IPS-20b (cell line): ENCODE data around the gene CALD1.

Source experiments
- H3K27ac ChIP-seq: one replicate; pipeline ENCODE4 v1.5.1; 2013; ENCODE audit warnings: low read length
- H3K27me3 ChIP-seq: 2 replicates; pipeline ENCODE4 v1.6.1; 2013; ENCODE audit warnings: mild to moderate bottlenecking, low read length, inconsistent platforms; ENCODE audit not compliant: insufficient read depth
- H3K36me3 ChIP-seq: 2 replicates; pipeline ENCODE4 v1.6.1; 2013; ENCODE audit warnings: low read depth, mild to moderate bottlenecking, inconsistent platforms, low read length, moderate library complexity; ENCODE audit not compliant: insufficient read depth
- H3K4me1 ChIP-seq: 2 replicates; pipeline ENCODE4 v1.6.1; 2013; ENCODE audit warnings: mild to moderate bottlenecking, control low read depth, inconsistent platforms, low read length, moderate library complexity; ENCODE audit not compliant: insufficient read depth
- H3K4me3 ChIP-seq: 2 replicates; pipeline ENCODE4 v1.5.1; 2013; ENCODE audit warnings: mild to moderate bottlenecking, low read length, inconsistent platforms
- H3K9ac ChIP-seq: 2 replicates; pipeline ENCODE4 v1.6.1; 2013; ENCODE audit warnings: low read depth, mild to moderate bottlenecking, inconsistent platforms, low read length, moderate library complexity
- H3K9me3 ChIP-seq: 2 replicates; pipeline ENCODE4 v1.6.1; 2013; ENCODE audit warnings: mild to moderate bottlenecking, low read depth, low read length, inconsistent platforms; ENCODE audit not compliant: insufficient read depth

The CALD1 gene

GRCh38 chr7:134766779-134767519 is 12.5 kb upstream of the CALD1 start:
- Histone ChIP-seq H3K4me3 (no peak overlapping the region), H3K27ac (no peak overlapping the region), H3K36me3 (no peaks in the 10 kb centered on the region), H3K9me3 (no peaks in the 10 kb centered on the region), H3K27me3 (no peaks in the 10 kb centered on the region), H3K4me1 (peaks cover 2% of the 10 kb centered on the region; the same call in 1 of the 2 replicates), H3K9ac (no peak overlapping the region)

GRCh38 chr7:134767520-134768168 is 11.8 kb upstream of the CALD1 start:
- Histone ChIP-seq H3K4me3 (no peak overlapping the region), H3K36me3 (no peaks in the 10 kb centered on the region), H3K27ac (no peak overlapping the region), H3K9ac (no peak overlapping the region), H3K4me1 (peaks cover 2% of the 10 kb centered on the region; the same call in 1 of the 2 replicates), H3K9me3 (no peaks in the 10 kb centered on the region), H3K27me3 (no peaks in the 10 kb centered on the region)

- Histone ChIP-seq H3K27me3 (no peaks in the 10 kb centered on the region), H3K9ac (no peak overlapping the region), H3K4me3 (no peak overlapping the region), H3K27ac (no peak overlapping the region), H3K4me1 (peaks cover 2% of the 10 kb centered on the region; the same call in 1 of the 2 replicates), H3K36me3 (no peaks in the 10 kb centered on the region), H3K9me3 (no peaks in the 10 kb centered on the region)
Measured at GRCh38 chr7:134768243-134768642, 11.2 kb upstream of the CALD1 start.

- Histone ChIP-seq H3K9me3 (no peaks in the 10 kb centered on the region), H3K9ac (no peak overlapping the region), H3K4me1 (peaks cover 2% of the 10 kb centered on the region; the same call in 1 of the 2 replicates), H3K4me3 (no peak overlapping the region), H3K27me3 (no peaks in the 10 kb centered on the region), H3K27ac (no peak overlapping the region), H3K36me3 (no peaks in the 10 kb centered on the region)
Measured at GRCh38 chr7:134770676-134771075, 8.8 kb upstream of the CALD1 start.

DNA sequence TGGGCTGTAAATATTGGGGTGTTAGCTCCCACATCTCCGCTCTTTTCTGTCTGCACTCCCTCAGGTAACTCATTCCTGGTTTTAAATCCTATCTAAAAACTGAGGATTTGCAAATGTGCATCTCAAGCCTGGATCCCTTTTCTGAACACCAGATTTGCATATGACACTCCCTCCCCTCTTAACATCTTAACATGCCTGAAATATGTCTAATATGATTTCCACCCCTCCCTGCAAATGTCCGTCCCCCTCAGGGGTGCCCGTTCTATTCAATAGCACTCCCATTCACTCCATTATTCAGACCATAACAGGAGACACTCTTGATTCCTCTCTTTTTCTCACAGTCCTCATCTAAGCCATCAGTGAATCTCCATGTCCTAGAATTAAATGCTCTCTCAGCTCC is 8.3 kb upstream of the CALD1 start:
- Histone ChIP-seq H3K27ac (no peak overlapping the region), H3K4me1 (peaks cover 2% of the 10 kb centered on the region; the same call in 1 of the 2 replicates), H3K9ac (no peak overlapping the region), H3K36me3 (no peaks in the 10 kb centered on the region), H3K27me3 (no peaks in the 10 kb centered on the region), H3K9me3 (no peaks in the 10 kb centered on the region), H3K4me3 (no peak overlapping the region)

GRCh38 chr7:134771889-134772288 is 7.5 kb upstream of the CALD1 start:
- H3K9me3 ChIP-seq: no peaks in the 10 kb centered on the region
- H3K27ac ChIP-seq: no peak overlapping the region
- no peaks in the 10 kb centered on the region for H3K27me3 ChIP-seq
- no peaks in the 10 kb centered on the region; the same call in 1 of the 2 replicates for H3K4me1 ChIP-seq
- no peak overlapping the region for H3K9ac ChIP-seq
- no peak overlapping the region for H3K4me3 ChIP-seq
- no peaks in the 10 kb centered on the region for H3K36me3 ChIP-seq

DNA sequence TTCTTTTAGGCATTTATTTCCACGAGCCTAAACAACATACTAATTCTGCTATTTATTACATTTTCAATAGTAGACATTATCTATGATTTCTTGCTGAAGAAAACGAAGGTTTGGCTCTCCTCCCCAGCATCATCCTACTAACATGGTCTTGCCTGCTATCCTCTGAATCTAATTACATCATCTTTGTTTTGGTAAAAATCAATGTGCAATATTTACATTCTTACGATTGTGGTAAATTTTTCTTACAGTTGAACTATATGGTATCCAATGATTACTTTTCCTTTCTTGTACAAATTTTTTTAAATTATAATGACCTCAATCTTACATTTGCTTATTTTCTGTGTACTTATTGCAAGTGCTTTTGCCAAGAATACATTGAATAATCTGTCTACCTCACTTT is 7.0 kb upstream of the CALD1 start:
- Histone ChIP-seq H3K27ac (no peak overlapping the region), H3K9ac (no peak overlapping the region), H3K9me3 (no peaks in the 10 kb centered on the region), H3K4me3 (no peak overlapping the region), H3K27me3 (no peaks in the 10 kb centered on the region), H3K4me1 (peaks cover under 1% of the 10 kb centered on the region; the same call in 1 of the 2 replicates), H3K36me3 (no peaks in the 10 kb centered on the region)

DNA sequence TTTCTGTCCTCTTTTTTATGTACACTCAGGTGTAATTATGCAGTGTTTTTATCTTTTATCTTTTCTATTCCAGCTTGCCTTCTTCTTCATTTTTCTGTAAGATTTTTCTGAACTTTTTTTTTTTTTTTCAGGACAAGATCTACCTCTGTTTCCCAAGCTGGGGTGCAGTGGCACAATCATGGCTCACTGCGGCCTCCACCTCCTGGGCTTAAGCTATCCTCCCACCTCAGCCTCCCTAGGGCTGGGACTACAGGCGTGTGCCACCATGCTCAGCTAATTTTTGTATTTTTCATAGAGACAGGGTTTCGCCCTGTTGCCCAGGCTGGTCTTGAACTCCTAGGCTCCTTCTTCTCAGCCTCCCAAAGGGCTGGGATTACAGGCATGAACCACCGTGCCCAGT is 6.3 kb upstream of the CALD1 start:
- H3K4me1 ChIP-seq: peaks cover 8% of the 10 kb centered on the region
- no peaks in the 10 kb centered on the region for H3K36me3 ChIP-seq
- H3K4me3 ChIP-seq: no peak overlapping the region
- no peak overlapping the region for H3K9ac ChIP-seq
- H3K27me3 ChIP-seq: no peaks in the 10 kb centered on the region
- H3K27ac ChIP-seq: no peak overlapping the region
- H3K9me3 ChIP-seq: no peaks in the 10 kb centered on the region

DNA sequence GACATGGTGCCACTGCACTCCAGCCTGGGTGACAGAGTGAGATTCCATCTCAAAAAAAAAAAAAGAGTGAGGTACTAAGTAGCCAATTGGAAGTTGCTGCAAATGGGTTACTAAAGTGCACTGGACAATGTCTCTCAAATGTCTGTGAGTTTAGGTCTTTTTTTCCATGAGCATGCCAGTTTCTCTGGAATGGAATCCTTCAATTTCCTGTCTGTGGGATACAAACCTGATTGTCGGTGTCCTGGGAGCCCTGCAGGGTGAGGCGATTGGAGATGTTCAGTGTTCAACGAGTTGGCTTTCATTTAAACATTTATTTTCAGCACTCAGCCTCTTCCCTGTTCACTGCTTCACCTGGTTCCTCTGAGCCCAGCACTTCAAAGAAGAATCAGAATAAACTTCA is 5.3 kb upstream of the CALD1 start:
- Histone ChIP-seq H3K9me3 (no peaks in the 10 kb centered on the region), H3K27me3 (no peaks in the 10 kb centered on the region), H3K27ac (no peak overlapping the region), H3K4me1 (peaks cover 18% of the 10 kb centered on the region), H3K9ac (no peak overlapping the region), H3K4me3 (no peak overlapping the region), H3K36me3 (no peaks in the 10 kb centered on the region)

- Histone ChIP-seq H3K4me1 (peaks cover 37% of the 10 kb centered on the region), H3K27ac (no peak overlapping the region), H3K9ac (no peak overlapping the region; the same call in 1 of the 2 replicates)
Measured at GRCh38 chr7:134777470-134777869, 2.0 kb upstream of the CALD1 start.

DNA sequence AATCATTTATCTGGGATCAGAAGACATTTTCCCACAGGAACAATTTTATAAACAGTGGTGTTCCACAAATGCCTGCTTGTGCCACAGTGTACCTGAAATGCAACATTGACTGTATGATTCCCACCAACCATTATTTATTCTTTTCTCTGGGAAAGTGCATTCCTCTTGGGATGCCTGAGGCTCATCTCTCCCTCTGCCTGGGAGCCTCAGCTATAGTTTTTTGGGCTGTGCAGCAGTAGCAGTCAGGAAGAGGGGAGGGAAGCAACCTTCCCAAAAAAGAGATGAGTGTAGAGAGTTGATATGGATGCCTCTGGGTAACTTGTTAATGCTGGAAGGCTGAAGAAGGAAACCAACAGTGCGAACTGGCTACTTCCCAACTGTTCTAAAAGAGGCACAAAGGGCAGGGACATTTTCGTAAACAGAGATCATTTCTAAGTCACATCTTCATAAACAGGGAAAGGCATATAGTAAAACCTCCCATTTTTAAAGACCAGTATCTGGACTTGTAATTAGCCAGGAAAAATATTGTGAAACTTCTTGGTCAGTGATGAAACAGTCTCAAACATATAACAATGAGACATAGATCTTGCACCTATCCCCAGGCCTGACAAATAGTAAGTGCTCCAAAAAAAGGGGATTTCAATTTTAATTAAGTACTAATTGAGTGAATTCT is 1.4 kb upstream of the CALD1 start:
- Histone ChIP-seq H3K27me3 (no peaks in the 10 kb centered on the region), H3K36me3 (no peaks in the 10 kb centered on the region), H3K9me3 (no peaks in the 10 kb centered on the region), H3K9ac (peak overlapping the region; percentile 91; the same call in 1 of the 2 replicates), H3K27ac (no peak overlapping the region), H3K4me3 (peak overlapping the region; percentile 83; the same call in 1 of the 2 replicates), H3K4me1 (peaks cover 37% of the 10 kb centered on the region)

More at GRCh38 chr7:134777470-134777869, 2.0 kb upstream of the CALD1 start:
- H3K9me3 ChIP-seq: no peaks in the 10 kb centered on the region
- no peaks in the 10 kb centered on the region for H3K36me3 ChIP-seq
- H3K4me3 ChIP-seq: no peak overlapping the region
- no peaks in the 10 kb centered on the region for H3K27me3 ChIP-seq
